Body of pancreas (tissue), 4 donors: Measurements from ENCODE around the gene DNMT3A. TPM values are rescaled to one million over a fixed set of nuclear protein-coding genes. Genes with fewer than 3 reads are reported as not detected.
A peak's percentile ranks its signal among the peaks of the same experiment; 100 is the strongest.

Experiments
- ATAC-seq: fragments of 150-250 bp; one replicate; pipeline ENCODE4 v1.9.1; 2016
- DNase-seq, 4 donors: peaks; one replicate each; pipeline ENCODE4 v3.0.0-alpha.2; 2019
- H3K27ac ChIP-seq, 4 donors: fragments of 200-600 bp; sonication (generic); 1 replicate in 3 of 4; 2 replicates in 1 of 4; pipeline versions ENCODE4 v1.5.1 to v1.6.1; 2016 to 2019; ENCODE audit warnings: mild to moderate bottlenecking in 1 of 4, mixed read lengths in 1 of 4, moderate library complexity in 1 of 4
- H3K27me3 ChIP-seq, 2 donors: fragments of 200-600 bp; sonication (generic); one replicate each; pipeline ENCODE4 v1.6.0; 2016; ENCODE audit warnings: mild to moderate bottlenecking in 1 of 2
- H3K36me3 ChIP-seq, 2 donors: fragments of 200-600 bp; sonication (generic); replicated peaks in 1 of 2; 2 replicates each; pipeline ENCODE4 v1.5.1; 2016; ENCODE audit warnings: low read depth in 2 of 2; ENCODE audit not compliant: insufficient read depth in 1 of 2
- H3K4me1 ChIP-seq: fragments of 200-600 bp; sonication (generic); one replicate; pipeline ENCODE4 v1.6.0; 2016
- H3K4me3 ChIP-seq, 2 donors: fragments of 200-600 bp; sonication (generic); 1 replicate in 1 of 2; 2 replicates in 1 of 2; pipeline ENCODE4 v1.5.1; 2016 to 2019
- H3K9me3 ChIP-seq, 3 donors: fragments of 200-600 bp; sonication (generic); 1 replicate in 2 of 3; 2 replicates in 1 of 3; pipeline ENCODE4 v1.5.1; 2016
- CTCF ChIP-seq, 7 experiments: fragments of 450-650 bp in 4 of 7; fragments of 200-600 bp in 3 of 7; sonication (generic) in 3 of 7; IDR thresholded peaks; one replicate each; pipeline ENCODE4 v1.5.1; 2016 to 2019; ENCODE audit warnings: antibody characterized with exemption in 7 of 7
- POLR2A ChIP-seq, 3 donors: fragments of 450-650 bp; IDR thresholded peaks; one replicate each; pipeline ENCODE4 v1.6.1; 2016; ENCODE audit warnings: antibody characterized with exemption in 3 of 3, mild to moderate bottlenecking in 2 of 3
- WGBS, 2 donors: methylation state at CpG; one replicate each; pipeline ENCODE4 v1.1.5; 2017; 5-methylcytosine and 5-hydroxymethylcytosine counted together
- intact Hi-C: fragments of 100-400 bp; cut with DNase I; formaldehyde crosslinking; loops from one replicate; pipeline ENCODE4 v1.15.1; 2023
- total RNA-seq, 2 donors: library from RNA; depleted of rRNA; stranded (reverse); fragments of >200 nt; gene quantifications; one replicate each; pipeline ENCODE4 v1.1.0, GENCODE V29; 2016

Gene DNMT3A
- total RNA-seq, result 10 to 100 TPM; 18.7 to 27.4 TPM

DNA sequence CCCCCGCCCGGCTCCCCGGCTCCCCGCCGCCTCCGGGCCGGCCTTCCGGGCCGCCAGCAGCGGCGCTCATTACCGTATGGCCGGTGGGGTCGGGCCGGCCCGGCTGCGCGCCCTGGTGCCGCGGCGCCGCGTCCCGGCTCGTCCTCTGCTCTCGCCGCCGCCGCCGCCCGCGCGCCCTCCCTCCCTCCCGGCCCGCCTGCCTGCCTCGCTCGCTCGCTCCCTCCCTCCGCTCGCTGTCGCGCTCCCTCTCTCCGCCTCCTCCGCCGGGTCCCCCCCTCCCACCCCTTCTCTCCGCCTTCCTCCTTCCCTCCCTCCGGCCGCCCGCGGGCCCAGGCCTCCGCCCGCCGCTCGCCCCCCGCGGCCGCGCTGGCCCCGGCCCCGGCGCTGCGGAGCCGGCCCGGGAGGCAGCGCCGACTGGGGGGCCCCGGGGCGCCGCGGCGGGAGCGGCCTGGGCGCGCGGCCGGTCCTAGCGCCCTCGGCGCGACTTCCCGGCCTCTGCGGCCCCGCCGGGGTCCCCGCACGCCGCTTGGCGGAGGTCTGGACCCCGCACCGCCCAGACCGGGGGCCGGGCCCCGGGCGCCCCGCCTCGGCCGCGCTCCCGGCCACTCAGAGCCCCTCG is at the start of gene DNMT3A:
TSS of gene DNMT3A (minus strand) at position 173 of the 619 bp plus-strand sequence. CDS start 27,941 bp downstream, outside the sequence.
- peak within 1 kb of the TSS; percentile 62 to 86 (median 77) for H3K27ac ChIP-seq
- H3K4me1 ChIP-seq, result peaks cover 33% of the 10 kb centered on the region
- peak; percentile 56 to 71 (median 60) for DNase-seq
- H3K4me3 ChIP-seq, result peak within 1 kb of the TSS in 1 of 2 donors; percentile 74
- intact Hi-C loops, result loop anchor here (10.0 kb wide), 1 partner anchor 183 kb away; no protein-coding TSS in a partner anchor
- 0% methylated on average over 6 to 54 of the region's 100 CpGs for WGBS, 2 donors
- ATAC-seq, result peak; percentile 61
- no peak for TF ChIP-seq POLR2A (IDR thresholded peaks at IDR 0.05)
- H3K27me3 ChIP-seq, result no peaks in the 10 kb centered on the region
- no peaks in the 10 kb centered on the region for H3K9me3 ChIP-seq
- H3K36me3 ChIP-seq, result no peaks in the 10 kb centered on the region

- no peak overlapping the region for H3K4me3 ChIP-seq
- WGBS, 2 donors, result 95 to 98% methylated on average over 9 of the region's 9 CpGs
- no peak overlapping the region for H3K27ac ChIP-seq
- intact Hi-C loops, result no loop called here
- no peaks in the 10 kb centered on the region for H3K36me3 ChIP-seq
- H3K27me3 ChIP-seq, result no peaks in the 10 kb centered on the region
- H3K4me1 ChIP-seq, result no peaks in the 10 kb centered on the region
- H3K9me3 ChIP-seq, result no peaks in the 10 kb centered on the region
- no peak for ATAC-seq
- no peak for DNase-seq
- TF ChIP-seq CTCF (IDR thresholded peaks at IDR 0.05), result no peak
- TF ChIP-seq POLR2A (IDR thresholded peaks at IDR 0.05), result no peak
Observed at GRCh38 chr2:25389161-25389560, 47.4 kb upstream of the DNMT3A start.

GRCh38 chr2:25388491-25388890 is 46.8 kb upstream of the DNMT3A start:
- intact Hi-C loops, result no loop called here
- DNase-seq (no peak), ATAC-seq (no peak)
- Histone ChIP-seq H3K9me3 (no peaks in the 10 kb centered on the region), H3K27me3 (no peaks in the 10 kb centered on the region), H3K27ac (no peak overlapping the region), H3K4me3 (no peak overlapping the region), H3K36me3 (no peaks in the 10 kb centered on the region), H3K4me1 (no peaks in the 10 kb centered on the region)
- WGBS, 2 donors, result 88 to 97% methylated on average over 6 of the region's 6 CpGs
- TF ChIP-seq CTCF (IDR thresholded peaks at IDR 0.05) (no peak), POLR2A (IDR thresholded peaks at IDR 0.05) (no peak)

DNA sequence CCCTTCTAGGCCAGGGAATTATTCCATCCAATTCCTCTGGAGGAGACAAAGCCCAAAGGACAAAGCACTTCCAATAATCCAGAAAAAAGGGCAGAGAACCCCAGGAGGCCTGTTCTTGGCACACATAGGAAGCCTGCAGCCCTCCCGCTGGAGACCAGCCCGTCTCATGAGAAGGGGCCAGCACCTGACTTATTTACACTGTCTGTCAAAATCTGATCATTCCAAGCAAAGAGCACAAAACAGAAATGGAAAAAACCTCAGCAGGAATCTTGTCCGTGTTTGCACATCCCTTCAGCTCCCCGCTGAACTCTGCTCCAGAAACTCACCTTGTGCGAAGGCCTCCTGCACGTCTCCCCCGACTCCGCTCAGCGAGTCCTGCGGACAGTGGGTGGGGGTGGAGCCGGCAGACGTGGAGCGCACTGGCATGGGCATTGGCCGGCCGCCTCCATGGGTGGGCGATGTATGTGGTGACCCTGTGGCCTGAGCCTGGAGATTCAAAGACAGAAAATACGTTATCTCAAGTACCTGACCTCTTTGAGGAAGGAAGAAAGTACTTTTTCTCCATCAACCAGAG is 46.2 kb upstream of the DNMT3A start:
- no peaks in the 10 kb centered on the region for H3K27me3 ChIP-seq
- 91 to 96% methylated on average over 9 to 17 of the region's 17 CpGs for WGBS, 2 donors
- intact Hi-C loops, result no loop called here
- H3K4me1 ChIP-seq, result no peaks in the 10 kb centered on the region
- no peak overlapping the region for H3K4me3 ChIP-seq
- ATAC-seq (no peak), DNase-seq (no peak)
- no peaks in the 10 kb centered on the region for H3K9me3 ChIP-seq
- no peak for TF ChIP-seq POLR2A (IDR thresholded peaks at IDR 0.05)
- no peak for TF ChIP-seq CTCF (IDR thresholded peaks at IDR 0.05)
- no peaks in the 10 kb centered on the region for H3K36me3 ChIP-seq
- no peak overlapping the region for H3K27ac ChIP-seq

DNA sequence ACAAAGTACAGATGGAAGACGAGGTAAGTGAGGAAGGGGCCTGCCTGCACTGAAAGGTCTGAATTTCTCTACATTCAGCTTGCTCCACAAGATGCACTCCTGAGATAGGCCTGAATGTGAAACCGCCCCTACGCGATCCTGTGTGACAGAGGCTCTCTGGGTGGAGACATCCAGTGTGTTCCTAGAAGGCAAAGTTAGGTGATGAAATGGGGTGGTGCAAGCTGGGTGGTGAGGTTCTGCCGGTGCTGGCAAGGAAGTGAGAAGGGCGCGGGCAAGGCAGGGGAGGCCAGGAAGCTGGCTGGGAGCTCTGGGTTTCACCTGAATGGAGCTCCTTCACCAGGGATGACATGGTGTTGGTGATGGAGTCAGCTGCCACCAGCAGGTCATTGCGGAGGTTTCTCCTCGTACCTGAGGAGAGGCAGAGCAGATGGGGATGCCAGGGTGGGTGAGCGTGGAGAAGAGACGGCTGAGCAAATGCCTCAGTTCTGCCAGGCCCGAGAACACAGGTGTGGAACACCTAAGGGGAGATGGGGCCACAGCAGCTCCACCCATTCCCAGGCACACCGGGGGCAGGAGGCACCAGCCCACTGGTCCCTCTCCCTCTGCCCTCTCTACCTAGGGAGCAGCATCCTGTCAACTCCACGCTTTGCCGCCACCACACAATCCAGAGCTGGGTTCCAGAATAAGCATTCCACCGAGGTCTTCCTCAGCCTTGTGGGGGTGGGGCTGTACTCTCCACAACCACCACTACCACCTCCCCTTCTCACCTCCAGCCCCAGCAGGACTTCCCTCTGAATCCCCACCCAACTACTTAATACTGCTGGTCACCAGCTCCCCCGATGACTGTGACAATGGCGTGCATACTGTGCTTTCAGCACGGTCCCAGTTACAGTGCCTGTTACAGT is 45.5 kb upstream of the DNMT3A start:
- WGBS, 2 donors, result 91 to 93% methylated on average over 16 to 19 of the region's 19 CpGs
- ATAC-seq (no peak), DNase-seq (no peak)
- H3K9me3 ChIP-seq, result no peaks in the 10 kb centered on the region
- intact Hi-C loops, result no loop called here
- no peaks in the 10 kb centered on the region for H3K4me1 ChIP-seq
- no peak overlapping the region for H3K4me3 ChIP-seq
- H3K27me3 ChIP-seq, result no peaks in the 10 kb centered on the region
- no peak for TF ChIP-seq POLR2A (IDR thresholded peaks at IDR 0.05)
- TF ChIP-seq CTCF (IDR thresholded peaks at IDR 0.05), result no peak
- no peaks in the 10 kb centered on the region for H3K36me3 ChIP-seq
- no peak overlapping the region for H3K27ac ChIP-seq
